ENCODE data around the gene FAM50A. TPM values are rescaled to one million over a fixed set of nuclear protein-coding genes. Genes with fewer than 3 reads are reported as not detected.

Gene FAM50A
- total RNA-seq, 1 donor from 2014 or later: 88.5 TPM

GRCh38 chrX:154420402-154420756 lies 23.6 kb upstream of the FAM50A start:
- peaks cover 1% of the 10 kb centered on the region for H3K36me3 ChIP-seq (ENCODE audit: control insufficient read depth, insufficient read depth, low read length)
- no peak overlapping the region for H3K4me3 ChIP-seq (ENCODE audit: low read depth, low read length)
- FAIRE-seq: no peak
- no peaks in the 10 kb centered on the region for H3K27me3 ChIP-seq (ENCODE audit: control insufficient read depth, insufficient read depth, low read length)
- DNase-seq (ENCODE audit: low read depth): no peak
- TF ChIP-seq CTCF (IDR thresholded peaks at IDR 0.05; ENCODE audit: insufficient read depth, low read length, severe bottlenecking): no peak

- TF ChIP-seq CTCF (IDR thresholded peaks at IDR 0.05; ENCODE audit: insufficient read depth, low read length, severe bottlenecking): no peak
- Histone ChIP-seq H3K36me3 (ENCODE audit: control insufficient read depth, insufficient read depth, low read length) (no peaks in the 10 kb centered on the region), H3K4me3 (ENCODE audit: low read depth, low read length) (no peak overlapping the region), H3K27me3 (ENCODE audit: control insufficient read depth, insufficient read depth, low read length) (no peaks in the 10 kb centered on the region)
- DNase-seq (ENCODE audit: low read depth) (no peak), FAIRE-seq (no peak)
Measured at GRCh38 chrX:154426916-154427770, 16.8 kb upstream of the FAM50A start.

GRCh38 chrX:154428176-154429171 lies 15.5 kb upstream of the FAM50A start, which contains the start of gene ATP6AP1:
Gene ATP6AP1, plus strand, starts transcription at chrX:154428677. Its CDS starts 16 bp downstream, at chrX:154428693.
- Histone ChIP-seq H3K36me3 (ENCODE audit: control insufficient read depth, insufficient read depth, low read length) (peaks cover 3% of the 10 kb centered on the region), H3K4me3 (ENCODE audit: low read depth, low read length) (peak within 1 kb of the TSS; percentile 59), H3K27me3 (ENCODE audit: control insufficient read depth, insufficient read depth, low read length) (no peaks in the 10 kb centered on the region)
- TF ChIP-seq CTCF (IDR thresholded peaks at IDR 0.05; ENCODE audit: insufficient read depth, low read length, severe bottlenecking): peak; percentile 10
- DNase-seq (ENCODE audit: low read depth) (peak; percentile 75), FAIRE-seq (no peak)

- H3K36me3 ChIP-seq (ENCODE audit: control insufficient read depth, insufficient read depth, low read length): peaks cover 3% of the 10 kb centered on the region
- no peak for TF ChIP-seq CTCF (IDR thresholded peaks at IDR 0.05; ENCODE audit: insufficient read depth, low read length, severe bottlenecking)
- FAIRE-seq (no peak), DNase-seq (ENCODE audit: low read depth) (no peak)
- no peak overlapping the region for H3K4me3 ChIP-seq (ENCODE audit: low read depth, low read length)
- H3K27me3 ChIP-seq (ENCODE audit: control insufficient read depth, insufficient read depth, low read length): no peaks in the 10 kb centered on the region
Measured at GRCh38 chrX:154429711-154430110, 14.2 kb upstream of the FAM50A start.

GRCh38 chrX:154430479-154430878 lies 13.5 kb upstream of the FAM50A start:
- Histone ChIP-seq H3K4me3 (ENCODE audit: low read depth, low read length) (no peak overlapping the region), H3K27me3 (ENCODE audit: control insufficient read depth, insufficient read depth, low read length) (no peaks in the 10 kb centered on the region), H3K36me3 (ENCODE audit: control insufficient read depth, insufficient read depth, low read length) (peaks cover 5% of the 10 kb centered on the region)
- DNase-seq (ENCODE audit: low read depth) (no peak), FAIRE-seq (no peak)
- TF ChIP-seq CTCF (IDR thresholded peaks at IDR 0.05; ENCODE audit: insufficient read depth, low read length, severe bottlenecking): no peak

Data from bronchial epithelial cell (primary cell).